SK-N-SH (cell line): ENCODE results near the gene EP400. TPM values are rescaled to one million over a fixed set of nuclear protein-coding genes. Genes with fewer than 3 reads are reported as not detected.

Experiments
- CTCF ChIA-PET: fragments of 300-600, 350-600 bp; formaldehyde crosslinking; extraction: SDS; loops from one replicate; lab custom pipeline; 2021; lab: Yijun Ruan, JAX
- POLR2A ChIA-PET: fragments of 350-600 bp; sonication (Branson Sonifier 250); formaldehyde crosslinking; extraction: SDS; loops from one replicate; lab custom pipeline; 2020; ENCODE audit warnings: antibody characterized with exemption, inconsistent platforms; lab: Yijun Ruan, JAX
- DNase-seq: peaks from one replicate; pipeline ENCODE4 v3.0.0; 2012
- H2AFZ ChIP-seq: fragments of 200-600 bp; sonication (generic); 2 replicates; pipeline ENCODE4 v1.8.1; 2016; ENCODE audit warnings: antibody characterized with exemption, mild to moderate bottlenecking, low read depth
- H3F3A ChIP-seq: fragments of 200-600 bp; sonication (generic); replicated peaks from 2 replicates; pipeline ENCODE3; 2016; ENCODE audit warnings: antibody characterized with exemption, mild to moderate bottlenecking; ENCODE audit not compliant: insufficient read depth
- H3K27ac ChIP-seq, 2 experiments: fragments of 200-500 bp in 1 of 2; fragments of 200-600 bp in 1 of 2; sonication (Bioruptor generic) in 1 of 2; sonication (generic), shearing (Covaris generic) in 1 of 2; 2 replicates each; pipeline versions ENCODE4 v1.5.1 to v1.6.1; 2014 to 2016; ENCODE audit warnings: low read depth in 2 of 2, inconsistent platforms in 1 of 2, low read length in 1 of 2, mild to moderate bottlenecking in 1 of 2, mixed read lengths in 1 of 2
- H3K27me3 ChIP-seq: fragments of 200-600 bp; sonication (generic), shearing (Covaris generic); 2 replicates; pipeline ENCODE4 v1.6.1; 2016; ENCODE audit warnings: mixed run types; ENCODE audit not compliant: insufficient read depth
- H3K36me3 ChIP-seq, 2 experiments: fragments of 200-500 bp in 1 of 2; fragments of 200-600 bp in 1 of 2; sonication (Bioruptor generic) in 1 of 2; sonication (generic) in 1 of 2; replicated peaks in 1 of 2; 2 replicates each; pipeline versions ENCODE3 to v1.5.1; 2014 to 2016; ENCODE audit warnings: low read length in 1 of 2, mild to moderate bottlenecking in 1 of 2; ENCODE audit not compliant: insufficient read depth in 2 of 2, control insufficient read depth in 1 of 2
- H3K4me1 ChIP-seq, 2 experiments: fragments of 200-500 bp in 1 of 2; fragments of 200-600 bp in 1 of 2; sonication (Bioruptor generic) in 1 of 2; sonication (generic), shearing (Covaris generic) in 1 of 2; 2 replicates each; pipeline versions ENCODE4 v1.5.1 to v1.6.1; 2014 to 2016; ENCODE audit warnings: low read depth in 1 of 2, low read length in 1 of 2, mixed run types in 1 of 2; ENCODE audit not compliant: insufficient read depth in 2 of 2, control insufficient read depth in 1 of 2
- H3K4me2 ChIP-seq: fragments of 200-600 bp; sonication (generic), shearing (Covaris generic); 2 replicates; pipeline ENCODE4 v1.6.1; 2017; ENCODE audit warnings: mixed run types
- H3K4me3 ChIP-seq, 2 experiments: fragments of 200-500 bp in 1 of 2; fragments of 200-600 bp in 1 of 2; sonication (Bioruptor generic) in 1 of 2; sonication (generic), shearing (Covaris generic) in 1 of 2; 2 replicates each; pipeline versions ENCODE4 v1.5.1 to v1.8.1; 2014 to 2016; ENCODE audit warnings: low read depth in 2 of 2, inconsistent platforms in 1 of 2, low read length in 1 of 2, mild to moderate bottlenecking in 1 of 2, mixed read lengths in 1 of 2, moderate library complexity in 1 of 2
- H3K79me2 ChIP-seq: fragments of 200-600 bp; sonication (generic); 2 replicates; pipeline ENCODE4 v1.8.1; 2017; ENCODE audit warnings: mild to moderate bottlenecking; ENCODE audit not compliant: insufficient read depth
- H3K9ac ChIP-seq: fragments of 200-600 bp; sonication (generic); 2 replicates; pipeline ENCODE4 v1.6.1; 2017; ENCODE audit warnings: mixed run types
- H3K9me2 ChIP-seq: fragments of 200-600 bp; sonication (generic); 2 replicates; pipeline ENCODE4 v1.6.1; 2017; ENCODE audit warnings: mixed run types
- H3K9me3 ChIP-seq: fragments of 200-600 bp; sonication (generic); 2 replicates; pipeline ENCODE4 v1.6.1; 2017; ENCODE audit warnings: mixed run types, mild to moderate bottlenecking, moderate library complexity
- H4K20me1 ChIP-seq: fragments of 200-600 bp; sonication (generic); 2 replicates; pipeline ENCODE4 v1.6.1; 2017; ENCODE audit warnings: mild to moderate bottlenecking, mixed run types; ENCODE audit not compliant: insufficient read depth
- ELF1 ChIP-seq: IDR thresholded peaks from 2 replicates; pipeline ENCODE4 v1.4.0; 2012
- EP300 ChIP-seq, 2 experiments: IDR thresholded peaks; 2 replicates each; pipeline versions ENCODE4 v1.4.0 to v1.6.1; 2012; ENCODE audit warnings: borderline replicate concordance in 1 of 2, low read depth in 1 of 2, low read length in 1 of 2
- EZH2phosphoT487 ChIP-seq: fragments of 200-600 bp; sonication (generic); IDR thresholded peaks from 2 replicates; pipeline ENCODE4 v1.6.1; 2017; ENCODE audit warnings: low read depth, mixed run types, mild to moderate bottlenecking, antibody characterized with exemption, moderate library complexity, borderline replicate concordance
- FOXM1 ChIP-seq: IDR thresholded peaks from 2 replicates; pipeline ENCODE4 v1.4.0; 2012; ENCODE audit warnings: low read depth, mild to moderate bottlenecking
- GABPA ChIP-seq: IDR thresholded peaks from 2 replicates; pipeline ENCODE4 v1.4.0; 2012; ENCODE audit warnings: low read depth, mild to moderate bottlenecking
- GATA2 ChIP-seq: sonication (generic); formaldehyde crosslinking; IDR thresholded peaks from 2 replicates; pipeline ENCODE4 v1.5.0; 2020; ENCODE audit warnings: mild to moderate bottlenecking, missing genetic modification reagents
- JUND ChIP-seq: IDR thresholded peaks from 2 replicates; pipeline ENCODE4 v1.4.0; 2012
- MXI1 ChIP-seq: IDR thresholded peaks from 2 replicates; pipeline ENCODE4 v1.6.1; 2012; ENCODE audit warnings: mild to moderate bottlenecking, low read depth, low read length, improper control_type of control experiment
- NFIC ChIP-seq: IDR thresholded peaks from 2 replicates; pipeline ENCODE4 v1.4.0; 2012; ENCODE audit warnings: borderline replicate concordance
- NRF1 ChIP-seq: IDR thresholded peaks from 2 replicates; pipeline ENCODE4 v1.6.1; 2012; ENCODE audit warnings: low read depth, mild to moderate bottlenecking, low read length
- POLR2AphosphoS5 ChIP-seq: IDR thresholded peaks from 2 replicates; pipeline ENCODE4 v1.6.1; 2012; ENCODE audit warnings: low read depth, low read length
- RAD21 ChIP-seq: IDR thresholded peaks from 2 replicates; pipeline ENCODE4 v1.6.1; 2012; ENCODE audit warnings: mild to moderate bottlenecking, low read length
- REST ChIP-seq: IDR thresholded peaks from 2 replicates; pipeline ENCODE4 v1.6.1; 2012; ENCODE audit warnings: mild to moderate bottlenecking, low read depth, low read length, moderate library complexity
- RFX5 ChIP-seq: IDR thresholded peaks from 2 replicates; pipeline ENCODE4 v1.6.1; 2012; ENCODE audit warnings: mild to moderate bottlenecking, improper control_type of control experiment, low read length
- RXRA ChIP-seq: IDR thresholded peaks from 2 replicates; pipeline ENCODE4 v1.4.0; 2012; ENCODE audit warnings: low read depth, mild to moderate bottlenecking, borderline replicate concordance
- SIN3A ChIP-seq: IDR thresholded peaks from 2 replicates; pipeline ENCODE4 v1.6.1; 2012; ENCODE audit warnings: low read depth, mild to moderate bottlenecking, low read length, moderate library complexity, borderline replicate concordance
- TCF12 ChIP-seq: IDR thresholded peaks from 2 replicates; pipeline ENCODE4 v1.4.0; 2012
- TEAD4 ChIP-seq: IDR thresholded peaks from 2 replicates; pipeline ENCODE4 v1.4.0; 2012; ENCODE audit warnings: mild to moderate bottlenecking, borderline replicate concordance; ENCODE audit not compliant: insufficient read depth
- USF1 ChIP-seq: IDR thresholded peaks from 2 replicates; pipeline ENCODE4 v1.4.0; 2012; ENCODE audit warnings: low read depth, borderline replicate concordance
- WGBS: methylation state at CpG from one replicate; pipeline ENCODE4 v1.1.6; 2017; ENCODE audit warnings: low lambda C conversion rate; 5-methylcytosine and 5-hydroxymethylcytosine counted together
- polyA plus RNA-seq, 3 experiments: library from polyadenylated mRNA; depleted of rRNA; stranded (reverse); fragments of >200 nt; gene quantifications; 2 replicates each; pipeline ENCODE4 v1.2.3, GENCODE V29; 2012
- TF ChIP-seq, protein P1 (sequence below): fragments of 200-600 bp; sonication (generic); IDR thresholded peaks from 2 replicates; pipeline ENCODE4 v1.6.1; 2017; ENCODE audit warnings: antibody characterized with exemption, mild to moderate bottlenecking, moderate library complexity

The EP400 gene
- polyA plus RNA-seq, 1 of the 3 experiments (the other 2 are of a cell fraction), result 7.0 TPM

GRCh38 chr12:131907379-131908091, 42.2 kb upstream of the EP400 start:
- H3K9ac ChIP-seq, result no peak overlapping the region
- H3F3A ChIP-seq, result no peaks in the 10 kb centered on the region
- H3K36me3 ChIP-seq, result peaks cover 0 to 27% of the 10 kb centered on the region in 2 experiments
- H3K9me3 ChIP-seq, result no peaks in the 10 kb centered on the region
- H3K4me3 ChIP-seq, result no peak overlapping the region
- H3K4me2 ChIP-seq, result no peak overlapping the region
- no peaks in the 10 kb centered on the region for H3K9me2 ChIP-seq
- H2AFZ ChIP-seq, result no peak overlapping the region
- H4K20me1 ChIP-seq, result peaks cover 33% of the 10 kb centered on the region; the same call in 1 of the 2 replicates
- H3K27ac ChIP-seq, result no peak overlapping the region
- 92% methylated on average over 22 of the region's 31 CpGs for WGBS
- peaks cover 4% of the 10 kb centered on the region; the same call in 1 of the 2 replicates for H3K79me2 ChIP-seq
- DNase-seq, result no peak
- H3K4me1 ChIP-seq, result peaks cover 5 to 20% of the 10 kb centered on the region in 2 experiments; a peak in 2 of 4 replicates
- ChIA-PET POLR2A (no interaction called here), CTCF (no interaction called here)
- TF ChIP-seq ELF1 (no peak), POLR2AphosphoS5 (no peak), RFX5 (no peak), SIN3A (no peak), RXRA (no peak), GATA2 (no peak), REST (no peak), GABPA (no peak), MXI1 (no peak), EP300 (IDR thresholded peaks at IDR 0.05; ENCODE audit: borderline replicate concordance in 1 of 2, low read depth in 1 of 2, low read length in 1 of 2) (no peak)
- H3K27me3 ChIP-seq, result no peaks in the 10 kb centered on the region

DNA sequence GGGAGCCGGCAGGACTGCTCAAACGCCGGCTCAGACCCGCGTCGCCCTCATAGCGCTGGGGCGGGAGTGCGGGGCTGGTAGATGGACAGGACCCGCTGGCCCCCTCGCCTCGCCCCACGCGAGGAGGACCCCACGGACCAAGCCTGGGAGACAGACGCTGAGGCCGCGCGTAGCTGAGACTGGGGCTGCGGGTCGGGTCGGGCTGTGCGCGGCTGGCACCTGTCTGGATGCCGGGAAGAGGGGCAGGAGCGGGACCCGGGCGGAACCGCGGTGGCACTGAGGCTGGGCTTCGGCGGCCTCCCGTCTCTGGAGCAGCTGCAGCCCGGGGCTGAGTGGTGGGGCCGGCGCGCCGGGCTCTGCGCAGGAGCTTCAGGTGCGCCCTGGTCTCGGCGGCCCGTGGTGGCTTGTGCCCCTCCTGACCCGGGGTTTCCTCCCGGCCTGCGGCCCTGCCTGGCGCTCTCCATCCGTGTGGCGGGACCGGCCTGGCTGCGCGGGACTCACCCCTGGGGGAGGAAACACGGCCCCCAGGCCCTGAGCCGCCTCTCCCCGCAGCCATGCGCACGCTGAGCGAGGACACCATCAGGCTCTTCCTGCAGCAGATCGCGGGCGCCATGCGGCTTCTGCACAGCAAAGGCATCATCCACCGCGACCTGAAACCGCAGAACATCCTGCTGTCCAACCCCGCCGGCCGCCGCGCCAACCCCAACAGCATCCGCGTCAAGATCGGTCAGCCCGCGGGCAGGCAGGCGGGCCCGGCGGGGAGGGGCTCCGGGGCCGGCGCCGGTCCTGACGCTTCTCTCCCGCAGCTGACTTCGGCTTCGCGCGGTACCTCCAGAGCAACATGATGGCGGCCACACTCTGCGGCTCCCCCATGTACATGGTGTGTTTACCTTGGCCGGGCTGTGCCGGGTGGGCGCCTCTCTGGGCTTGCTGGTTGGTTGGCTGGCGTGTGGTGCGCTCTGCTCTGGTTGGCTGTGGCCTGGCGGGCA, 41.4 kb upstream of the EP400 start:
- no peak for DNase-seq
- Histone ChIP-seq H3K79me2 (peaks cover 7% of the 10 kb centered on the region; the same call in 1 of the 2 replicates), H3K27ac (no peak overlapping the region), H3K27me3 (no peaks in the 10 kb centered on the region), H4K20me1 (peaks cover 26% of the 10 kb centered on the region; the same call in 1 of the 2 replicates), H3K4me3 (no peak overlapping the region), H3F3A (no peaks in the 10 kb centered on the region), H3K4me2 (no peak overlapping the region), H3K9me3 (no peaks in the 10 kb centered on the region), H2AFZ (no peak overlapping the region), H3K36me3 (peaks cover 0 to 27% of the 10 kb centered on the region in 2 experiments), H3K4me1 (peaks cover 9 to 24% of the 10 kb centered on the region in 2 experiments; a peak in 2 of 4 replicates), H3K9ac (no peak overlapping the region), H3K9me2 (no peaks in the 10 kb centered on the region)
- ChIA-PET CTCF (no interaction called here), POLR2A (no interaction called here)
- 98% methylated on average over 33 of the region's 96 CpGs for WGBS
- TF ChIP-seq RXRA (no peak), FOXM1 (no peak), NRF1 (no peak), TCF12 (no peak), NFIC (no peak), RFX5 (no peak), RAD21 (no peak), EZH2phosphoT487 (no peak), MXI1 (no peak), USF1 (no peak), TEAD4 (no peak), JUND (no peak)
- TF ChIP-seq, protein P1, sequence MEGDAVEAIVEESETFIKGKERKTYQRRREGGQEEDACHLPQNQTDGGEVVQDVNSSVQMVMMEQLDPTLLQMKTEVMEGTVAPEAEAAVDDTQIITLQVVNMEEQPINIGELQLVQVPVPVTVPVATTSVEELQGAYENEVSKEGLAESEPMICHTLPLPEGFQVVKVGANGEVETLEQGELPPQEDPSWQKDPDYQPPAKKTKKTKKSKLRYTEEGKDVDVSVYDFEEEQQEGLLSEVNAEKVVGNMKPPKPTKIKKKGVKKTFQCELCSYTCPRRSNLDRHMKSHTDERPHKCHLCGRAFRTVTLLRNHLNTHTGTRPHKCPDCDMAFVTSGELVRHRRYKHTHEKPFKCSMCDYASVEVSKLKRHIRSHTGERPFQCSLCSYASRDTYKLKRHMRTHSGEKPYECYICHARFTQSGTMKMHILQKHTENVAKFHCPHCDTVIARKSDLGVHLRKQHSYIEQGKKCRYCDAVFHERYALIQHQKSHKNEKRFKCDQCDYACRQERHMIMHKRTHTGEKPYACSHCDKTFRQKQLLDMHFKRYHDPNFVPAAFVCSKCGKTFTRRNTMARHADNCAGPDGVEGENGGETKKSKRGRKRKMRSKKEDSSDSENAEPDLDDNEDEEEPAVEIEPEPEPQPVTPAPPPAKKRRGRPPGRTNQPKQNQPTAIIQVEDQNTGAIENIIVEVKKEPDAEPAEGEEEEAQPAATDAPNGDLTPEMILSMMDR, result no peak
